Stimulated activated CD8-positive, alpha-beta memory T cell treated with anti-CD3 and anti-CD28 coated beads, Interleukin-7, amount 100 ng/mL, for 24 hours (primary cell): Measurements from ENCODE around the gene RGS11.

Experiments
- DNase-seq: peaks from one replicate; pipeline ENCODE4 v3.0.0-alpha.2; 2020; ENCODE audit warnings: low read depth

Gene RGS11

GRCh38 chr16:275786-276232, at the start of gene RGS11:
Gene RGS11 (minus strand): TSS chr16:275944. CDS start chr16:275911, 33 bp downstream.
- no peak for DNase-seq

- DNase-seq: no peak
These were observed 48.9 kb upstream of the RGS11 start for GRCh38 chr16:324451-325334.

GRCh38 chr16:324201-324450, 48.4 kb upstream of the RGS11 start:
- no peak for DNase-seq

GRCh38 chr16:322476-323143, 46.9 kb upstream of the RGS11 start:
- no peak for DNase-seq

GRCh38 chr16:321532-321931, 45.8 kb upstream of the RGS11 start:
- no peak for DNase-seq

GRCh38 chr16:320206-320605, 44.5 kb upstream of the RGS11 start:
- no peak for DNase-seq

- DNase-seq: no peak
These were observed 42.9 kb upstream of the RGS11 start for GRCh38 chr16:318628-319027.

GRCh38 chr16:317583-317982, 41.8 kb upstream of the RGS11 start:
- DNase-seq: no peak

GRCh38 chr16:316741-317464, 41.2 kb upstream of the RGS11 start:
- DNase-seq: no peak

GRCh38 chr16:314795-315299, 39.1 kb upstream of the RGS11 start:
- DNase-seq: no peak

- DNase-seq: no peak
These were observed 38.6 kb upstream of the RGS11 start for GRCh38 chr16:314351-314750.

GRCh38 chr16:311725-312124, 36.0 kb upstream of the RGS11 start:
- DNase-seq: no peak

GRCh38 chr16:309476-309875, 33.7 kb upstream of the RGS11 start:
- DNase-seq: no peak

GRCh38 chr16:307691-308312, 32.1 kb upstream of the RGS11 start:
- no peak for DNase-seq

- DNase-seq: no peak
These were observed 31.2 kb upstream of the RGS11 start for GRCh38 chr16:306911-307370.

- no peak for DNase-seq
These were observed 30.3 kb upstream of the RGS11 start for GRCh38 chr16:305916-306626.

GRCh38 chr16:303760-304505, 28.2 kb upstream of the RGS11 start:
- DNase-seq: no peak

GRCh38 chr16:301950-302349, 26.2 kb upstream of the RGS11 start:
- DNase-seq: no peak

- DNase-seq: no peak
These were observed 25.5 kb upstream of the RGS11 start for GRCh38 chr16:301235-301634.

- no peak for DNase-seq
These were observed 22.1 kb upstream of the RGS11 start for GRCh38 chr16:297832-298231.
